ENCODE results near the gene CARMIL3.

The CARMIL3 gene

DNA sequence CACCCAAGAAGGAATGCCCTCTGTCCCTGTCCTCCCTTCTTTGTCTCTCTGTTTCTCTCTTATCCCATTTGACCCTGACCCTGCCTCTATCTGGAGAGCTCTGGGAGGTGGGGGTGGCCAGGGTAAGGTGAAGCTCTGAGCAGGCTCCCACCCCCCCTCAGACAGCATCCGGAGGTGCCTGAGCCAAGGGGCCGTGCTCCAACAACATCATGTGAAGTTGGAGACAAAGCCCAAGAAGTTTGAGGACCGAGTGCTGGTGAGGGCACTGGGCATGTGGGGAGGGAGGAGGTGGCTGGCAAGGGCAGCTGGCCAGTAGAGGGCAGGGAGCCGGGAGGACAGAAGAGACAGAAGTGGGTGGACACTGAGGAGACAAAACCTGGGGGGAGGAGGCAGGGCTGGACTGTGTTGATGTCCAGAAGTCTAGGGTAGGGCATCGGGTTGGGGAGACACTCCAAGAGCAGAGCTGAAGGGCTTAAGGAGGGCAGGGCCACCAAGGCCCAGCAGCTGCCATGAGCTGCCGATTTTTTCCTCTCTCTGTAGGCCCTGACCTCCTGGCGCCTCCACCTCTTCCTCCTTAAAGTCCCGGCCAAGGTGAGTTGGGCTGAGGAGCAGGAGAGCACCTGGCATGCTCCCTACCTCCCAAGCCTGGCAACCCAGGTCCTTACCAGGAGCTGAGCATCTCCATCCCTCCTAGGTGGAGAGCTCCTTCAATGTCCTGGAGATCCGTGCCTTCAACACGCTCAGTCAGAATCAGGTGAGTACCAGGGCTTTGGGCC, 1.9 kb downstream of the CARMIL3 start:
- Mint-ChIP-seq H3K9me3 (no peaks in the 10 kb centered on the region), H3K4me1 (peaks cover 30% of the 10 kb centered on the region), H3K27ac (peak overlapping the region; percentile 75), H3K36me3 (ENCODE audit: low read depth) (no peaks in the 10 kb centered on the region), H3K4me3 (peak overlapping the region; percentile 74), H3K27me3 (peaks cover 31% of the 10 kb centered on the region)
- DNase-seq (no peak), ATAC-seq (peak; percentile 1)

DNA sequence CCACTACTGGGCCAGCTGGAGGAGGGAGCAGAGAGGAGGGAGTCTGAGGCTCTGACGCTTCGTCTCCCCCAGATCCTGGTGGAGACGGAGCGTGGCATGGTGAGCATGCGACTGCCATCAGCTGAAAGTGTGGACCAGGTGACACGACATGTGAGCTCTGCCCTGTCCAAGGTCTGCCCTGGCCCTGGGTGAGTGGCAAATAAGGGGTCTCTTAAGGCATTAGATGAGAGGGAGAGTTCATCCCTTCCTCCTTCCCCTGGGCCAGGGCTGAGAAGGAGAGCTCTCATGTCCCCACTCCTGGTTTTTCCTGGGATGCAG, 2.5 kb downstream of the CARMIL3 start:
- Mint-ChIP-seq H3K36me3 (ENCODE audit: low read depth) (no peaks in the 10 kb centered on the region), H3K27ac (no peak overlapping the region), H3K4me3 (no peak overlapping the region), H3K27me3 (peaks cover 29% of the 10 kb centered on the region), H3K9me3 (no peaks in the 10 kb centered on the region), H3K4me1 (peaks cover 28% of the 10 kb centered on the region)
- DNase-seq (no peak), ATAC-seq (no peak)

- Mint-ChIP-seq H3K4me3 (no peak overlapping the region), H3K27ac (no peak overlapping the region), H3K4me1 (peaks cover 28% of the 10 kb centered on the region), H3K27me3 (peaks cover 29% of the 10 kb centered on the region), H3K9me3 (no peaks in the 10 kb centered on the region), H3K36me3 (ENCODE audit: low read depth) (no peaks in the 10 kb centered on the region)
- DNase-seq = no peak
- no peak for ATAC-seq
Observed at GRCh38 chr14:24054646-24055045, 2.8 kb downstream of the CARMIL3 start.

DNA sequence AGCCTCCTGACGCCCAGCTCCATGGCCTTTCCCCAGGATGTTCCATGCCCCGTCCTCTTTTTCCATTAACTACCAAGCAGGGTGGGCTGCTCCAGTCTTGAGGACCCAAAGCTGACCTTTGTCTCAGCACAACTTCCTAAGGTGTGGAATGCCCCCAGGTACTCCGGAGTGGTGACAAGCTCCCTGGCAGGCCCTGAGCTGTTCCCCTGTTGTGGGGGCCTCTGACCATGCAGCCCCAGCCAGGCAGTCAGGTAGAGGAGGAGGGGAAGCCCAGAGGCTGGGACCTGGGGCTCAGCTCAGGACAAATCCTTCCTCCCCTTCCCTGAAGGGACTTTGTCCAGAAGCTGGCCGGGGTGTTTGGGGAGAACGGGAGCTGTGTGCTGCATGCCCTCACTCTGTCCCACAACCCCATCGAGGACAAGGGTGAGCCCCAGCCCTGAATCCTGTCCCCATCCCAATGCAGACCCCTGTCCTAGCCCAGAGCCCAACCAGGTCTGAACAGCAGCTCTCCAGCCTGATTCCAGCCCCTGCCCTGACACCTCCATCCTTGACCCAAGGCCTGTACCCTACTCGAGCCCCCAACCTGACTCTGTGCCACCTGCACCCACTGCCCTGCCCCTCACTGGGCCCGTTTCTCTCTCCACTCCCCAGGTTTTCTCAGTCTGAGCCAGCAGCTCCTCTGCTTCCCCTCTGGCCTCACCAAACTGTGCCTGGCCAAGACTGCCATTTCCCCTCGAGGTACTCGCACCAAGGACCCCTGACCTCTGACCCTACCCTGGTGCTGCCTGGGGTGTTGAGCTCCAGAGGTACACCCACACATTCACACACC, 4.4 kb downstream of the CARMIL3 start:
- H3K27ac Mint-ChIP-seq = no peak overlapping the region
- no peak overlapping the region for H3K4me3 Mint-ChIP-seq
- H3K27me3 Mint-ChIP-seq = peaks cover 20% of the 10 kb centered on the region
- H3K4me1 Mint-ChIP-seq = peaks cover 25% of the 10 kb centered on the region
- no peak for DNase-seq
- H3K36me3 Mint-ChIP-seq (ENCODE audit: low read depth) = no peaks in the 10 kb centered on the region
- no peaks in the 10 kb centered on the region for H3K9me3 Mint-ChIP-seq
- ATAC-seq = no peak

GRCh38 chr14:24056800-24057184, 5.0 kb downstream of the CARMIL3 start:
- ATAC-seq (no peak), DNase-seq (no peak)
- Mint-ChIP-seq H3K27ac (no peak overlapping the region), H3K4me1 (peaks cover 21% of the 10 kb centered on the region), H3K36me3 (ENCODE audit: low read depth) (no peaks in the 10 kb centered on the region), H3K4me3 (no peak overlapping the region), H3K9me3 (no peaks in the 10 kb centered on the region), H3K27me3 (peaks cover 19% of the 10 kb centered on the region)

DNA sequence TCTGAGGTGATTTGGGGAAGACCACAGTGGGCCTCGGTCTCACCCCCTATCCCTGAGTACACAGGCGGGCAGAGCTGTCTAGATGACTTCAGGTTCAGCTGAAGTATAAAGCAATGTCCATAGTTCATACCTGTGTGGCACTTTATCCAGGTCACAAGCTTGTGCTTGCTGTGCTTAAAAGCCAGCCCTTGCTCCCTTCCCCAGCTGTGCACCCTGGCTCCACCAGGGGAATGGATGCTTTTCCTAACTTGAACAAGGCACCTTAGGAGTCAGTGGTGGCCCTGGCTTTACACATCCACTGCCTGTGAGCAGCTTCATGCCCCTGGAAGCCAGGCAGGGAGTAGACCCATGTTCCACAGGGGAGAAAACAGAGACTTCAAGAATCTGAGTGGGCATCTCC, 5.5 kb downstream of the CARMIL3 start:
- Mint-ChIP-seq H3K36me3 (ENCODE audit: low read depth) (no peaks in the 10 kb centered on the region), H3K4me3 (no peak overlapping the region), H3K27me3 (peaks cover 19% of the 10 kb centered on the region), H3K4me1 (peaks cover 20% of the 10 kb centered on the region), H3K9me3 (no peaks in the 10 kb centered on the region), H3K27ac (no peak overlapping the region)
- ATAC-seq (no peak), DNase-seq (no peak)

DNA sequence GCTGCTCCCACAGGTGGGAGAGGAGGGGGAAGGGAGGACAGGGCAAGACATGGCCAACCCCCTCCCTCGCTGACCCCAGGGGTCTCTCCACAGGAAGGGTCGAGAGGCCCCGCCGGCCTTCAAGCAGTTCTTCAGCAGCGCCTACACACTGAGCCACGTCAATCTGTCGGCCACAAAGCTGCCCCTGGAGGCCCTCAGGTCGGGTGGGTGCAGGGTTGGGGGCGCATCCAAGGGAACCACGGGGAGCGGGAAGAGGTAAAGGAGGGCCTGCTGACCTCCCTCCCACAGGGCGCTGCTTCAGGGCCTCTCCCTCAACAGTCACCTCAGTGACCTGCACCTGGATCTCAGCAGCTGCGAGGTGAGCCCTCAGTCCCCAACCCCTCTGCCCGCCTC, 6.1 kb downstream of the CARMIL3 start:
- H3K27ac Mint-ChIP-seq = no peak overlapping the region
- H3K36me3 Mint-ChIP-seq (ENCODE audit: low read depth) = no peaks in the 10 kb centered on the region
- no peak for ATAC-seq
- peaks cover 14% of the 10 kb centered on the region for H3K4me1 Mint-ChIP-seq
- DNase-seq = no peak
- H3K4me3 Mint-ChIP-seq = no peak overlapping the region
- H3K27me3 Mint-ChIP-seq = peaks cover 17% of the 10 kb centered on the region
- no peaks in the 10 kb centered on the region for H3K9me3 Mint-ChIP-seq

DNA sequence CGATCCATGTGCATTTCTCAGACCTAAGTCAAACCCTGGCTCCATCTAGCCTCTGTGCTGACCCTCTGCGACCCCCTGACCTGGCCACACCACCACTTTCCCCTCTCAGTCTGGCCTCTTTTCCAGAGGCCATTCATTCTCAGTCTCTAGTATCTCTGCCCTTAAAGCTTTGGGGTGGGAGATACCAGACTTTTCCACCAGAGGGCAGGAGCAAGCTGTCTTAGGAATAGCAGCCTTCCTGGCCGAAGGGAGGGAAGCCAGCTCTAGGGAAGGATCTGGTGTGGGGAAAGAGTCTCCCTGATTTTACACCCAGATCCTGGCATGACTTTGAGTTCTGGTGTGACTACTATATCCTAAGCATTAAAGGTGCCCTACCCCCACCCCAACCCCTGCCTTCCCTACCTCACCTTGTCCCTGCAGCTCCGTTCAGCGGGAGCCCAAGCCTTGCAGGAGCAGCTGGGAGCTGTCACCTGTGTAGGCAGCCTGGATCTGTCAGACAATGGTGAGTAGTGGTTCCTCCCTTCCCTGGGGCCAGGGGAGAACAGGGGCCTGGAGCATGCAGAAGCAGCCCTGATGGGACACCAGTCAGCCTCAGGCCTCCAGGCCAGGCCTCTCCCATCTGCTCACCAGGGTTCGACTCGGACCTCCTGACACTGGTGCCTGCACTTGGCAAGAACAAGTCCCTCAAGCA, 6.6 kb downstream of the CARMIL3 start:
- H3K27me3 Mint-ChIP-seq = peaks cover 12% of the 10 kb centered on the region
- no peak overlapping the region for H3K27ac Mint-ChIP-seq
- ATAC-seq (no peak), DNase-seq (no peak)
- peaks cover 9% of the 10 kb centered on the region for H3K4me1 Mint-ChIP-seq
- H3K9me3 Mint-ChIP-seq = no peaks in the 10 kb centered on the region
- H3K36me3 Mint-ChIP-seq (ENCODE audit: low read depth) = no peaks in the 10 kb centered on the region
- H3K4me3 Mint-ChIP-seq = no peak overlapping the region

DNA sequence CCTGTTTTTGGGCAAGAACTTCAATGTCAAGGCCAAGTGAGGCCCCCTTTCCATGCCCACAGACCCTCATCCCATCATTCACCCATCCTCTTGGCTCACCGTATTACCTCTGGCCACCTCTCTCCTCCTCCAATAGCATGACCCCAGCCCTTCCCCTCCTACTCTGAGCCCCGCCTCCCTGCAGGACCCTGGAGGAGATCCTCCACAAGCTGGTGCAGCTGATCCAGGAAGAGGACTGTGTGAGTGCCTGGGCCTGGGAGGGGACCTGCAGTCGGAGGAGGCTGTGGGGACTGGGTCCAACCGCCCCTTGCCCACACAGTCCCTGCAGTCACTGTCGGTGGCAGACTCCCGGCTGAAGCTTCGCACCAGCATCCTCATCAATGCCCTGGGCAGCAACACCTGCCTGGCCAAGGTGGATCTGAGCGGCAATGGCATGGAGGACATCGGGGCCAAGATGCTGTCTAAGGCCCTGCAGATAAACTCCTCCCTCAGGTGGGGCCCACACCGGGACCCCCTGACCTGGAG, 7.2 kb downstream of the CARMIL3 start:
- Mint-ChIP-seq H3K4me1 (peaks cover 3% of the 10 kb centered on the region), H3K9me3 (no peaks in the 10 kb centered on the region), H3K27ac (no peak overlapping the region), H3K27me3 (peaks cover 9% of the 10 kb centered on the region), H3K4me3 (no peak overlapping the region), H3K36me3 (ENCODE audit: low read depth) (no peaks in the 10 kb centered on the region)
- ATAC-seq (no peak), DNase-seq (no peak)

GRCh38 chr14:24059841-24060388, 8.1 kb downstream of the CARMIL3 start:
- no peak overlapping the region for H3K27ac Mint-ChIP-seq

DNA sequence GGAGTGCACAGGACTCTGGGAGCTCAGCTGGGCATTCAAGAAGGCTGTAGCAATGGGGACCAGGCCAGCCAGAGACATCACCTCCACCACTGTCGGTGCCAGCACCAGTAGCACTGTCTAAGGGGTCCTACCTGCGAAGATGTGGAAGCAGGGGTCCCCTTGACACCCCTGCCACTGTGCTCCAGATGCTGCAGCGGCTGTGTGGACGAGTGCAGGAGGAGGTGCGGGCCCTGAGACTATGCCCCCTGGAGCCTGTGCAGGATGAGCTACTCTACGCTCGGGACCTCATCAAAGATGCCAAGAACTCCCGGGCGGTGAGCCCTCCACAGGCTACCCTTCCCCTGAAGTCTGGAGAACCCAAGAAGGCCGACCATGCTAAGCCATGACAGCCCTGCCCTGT, 8.6 kb downstream of the CARMIL3 start:
- H3K4me3 Mint-ChIP-seq = no peak overlapping the region
- ATAC-seq (no peak), DNase-seq (no peak)
- no peaks in the 10 kb centered on the region for H3K4me1 Mint-ChIP-seq
- H3K9me3 Mint-ChIP-seq = no peaks in the 10 kb centered on the region
- H3K36me3 Mint-ChIP-seq (ENCODE audit: low read depth) = no peaks in the 10 kb centered on the region
- H3K27me3 Mint-ChIP-seq = peaks cover 4% of the 10 kb centered on the region
- no peak overlapping the region for H3K27ac Mint-ChIP-seq

More at GRCh38 chr14:24059841-24060388, 8.1 kb downstream of the CARMIL3 start:
- no peaks in the 10 kb centered on the region for H3K36me3 Mint-ChIP-seq (ENCODE audit: low read depth)
- H3K9me3 Mint-ChIP-seq = no peaks in the 10 kb centered on the region
- H3K27me3 Mint-ChIP-seq = peaks cover 6% of the 10 kb centered on the region
- H3K4me3 Mint-ChIP-seq = no peak overlapping the region
- ATAC-seq = no peak
- DNase-seq = no peak
- H3K4me1 Mint-ChIP-seq = no peaks in the 10 kb centered on the region

DNA sequence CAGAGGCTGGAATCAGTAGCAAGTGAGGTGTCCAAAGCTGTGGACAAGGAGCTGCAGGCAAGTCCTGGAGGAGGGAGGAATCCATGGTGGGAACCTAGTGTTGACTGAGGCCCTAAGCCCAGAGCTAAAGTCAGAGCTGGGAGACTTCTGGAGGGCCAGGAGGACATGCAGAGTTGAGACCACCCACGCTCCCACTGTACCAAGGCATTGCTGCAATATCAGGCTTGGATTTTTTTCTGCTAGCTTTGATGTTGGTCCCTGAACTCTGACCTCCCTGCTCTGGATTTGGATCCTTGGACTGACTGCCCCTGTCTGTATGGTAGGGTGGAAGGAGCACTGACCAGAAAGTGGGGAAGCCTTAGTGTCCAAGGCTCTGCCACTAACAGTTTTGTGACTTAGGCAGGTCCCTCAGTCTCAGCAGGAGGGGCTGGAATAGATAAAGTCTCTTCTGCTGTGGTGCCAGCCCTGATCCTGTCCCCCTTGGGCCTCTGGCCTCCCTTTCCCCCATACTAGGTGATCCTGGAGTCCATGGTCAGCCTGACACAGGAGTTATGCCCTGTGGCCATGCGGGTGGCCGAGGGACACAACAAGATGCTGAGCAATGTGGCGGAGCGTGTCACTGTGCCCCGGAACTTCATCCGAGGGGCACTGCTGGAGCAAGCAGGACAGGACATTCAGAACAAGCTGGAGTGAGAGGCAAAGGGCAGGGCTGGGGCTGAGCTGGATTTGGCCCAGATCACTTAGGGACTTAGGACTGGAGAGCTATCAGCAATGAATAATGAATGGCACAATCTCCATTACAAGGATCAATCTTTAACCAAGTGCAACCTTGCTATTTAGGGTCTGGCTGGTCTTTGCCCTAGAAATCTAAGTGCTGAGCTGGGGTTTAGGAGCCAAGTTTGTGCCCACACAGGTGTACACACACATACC, 9.4 kb downstream of the CARMIL3 start:
- DNase-seq (no peak), ATAC-seq (no peak)
- H3K4me1 Mint-ChIP-seq = no peaks in the 10 kb centered on the region
- H3K27me3 Mint-ChIP-seq = peaks cover 4% of the 10 kb centered on the region
- no peaks in the 10 kb centered on the region for H3K36me3 Mint-ChIP-seq (ENCODE audit: low read depth)
- H3K4me3 Mint-ChIP-seq = no peak overlapping the region
- no peak overlapping the region for H3K27ac Mint-ChIP-seq
- no peaks in the 10 kb centered on the region for H3K9me3 Mint-ChIP-seq

GRCh38 chr14:24062216-24062980, 10.6 kb downstream of the CARMIL3 start:
- ATAC-seq = no peak
- Mint-ChIP-seq H3K27ac (no peak overlapping the region), H3K9me3 (no peaks in the 10 kb centered on the region), H3K4me1 (no peaks in the 10 kb centered on the region), H3K27me3 (no peaks in the 10 kb centered on the region), H3K4me3 (no peak overlapping the region), H3K36me3 (ENCODE audit: low read depth) (no peaks in the 10 kb centered on the region)
- DNase-seq = no peak
